GM18505 (cell line): Measurements from ENCODE around the gene RAC2.

ENCODE experiments used
- ATAC-seq: cut with Tn5 transposase; IDR thresholded peaks from one replicate; pipeline ENCODE4 v1.9.1; 2021; ENCODE audit not compliant: unreplicated experiment
- POLR2A ChIP-seq: IDR thresholded peaks from 4 replicates; pipeline ENCODE4 v1.6.1; 2011; ENCODE audit warnings: borderline replicate concordance; ENCODE audit not compliant: insufficient read depth, insufficient read length; ENCODE audit errors: extremely low read depth

The RAC2 gene

GRCh38 chr22:37221424-37222333 is 22.4 kb downstream of the RAC2 start:
- ATAC-seq, result no peak

GRCh38 chr22:37220543-37220981 is 23.5 kb downstream of the RAC2 start:
- peak; percentile 50 for TF ChIP-seq POLR2A
- ATAC-seq, result no peak

More at GRCh38 chr22:37221424-37222333, 22.4 kb downstream of the RAC2 start:
- no peak for TF ChIP-seq POLR2A

GRCh38 chr22:37219533-37219932 is 24.5 kb downstream of the RAC2 start:
- no peak for ATAC-seq
- no peak for TF ChIP-seq POLR2A

GRCh38 chr22:37218771-37219411 is 25.2 kb downstream of the RAC2 start:
- peak; percentile 52 for TF ChIP-seq POLR2A
- peak; percentile 62 for ATAC-seq

GRCh38 chr22:37218399-37218770 is 25.7 kb downstream of the RAC2 start:
- ATAC-seq, result no peak
- no peak for TF ChIP-seq POLR2A

- no peak for TF ChIP-seq POLR2A
- no peak for ATAC-seq
Observed at GRCh38 chr22:37215890-37216289, 28.2 kb downstream of the RAC2 start.

GRCh38 chr22:37214731-37215030 is 29.4 kb downstream of the RAC2 start:
- ATAC-seq, result no peak
- no peak for TF ChIP-seq POLR2A

- no peak for ATAC-seq
- no peak for TF ChIP-seq POLR2A
Observed at GRCh38 chr22:37213941-37214730, 29.9 kb downstream of the RAC2 start.

GRCh38 chr22:37213218-37213855 is 30.7 kb downstream of the RAC2 start:
- TF ChIP-seq POLR2A, result no peak
- ATAC-seq, result no peak

GRCh38 chr22:37212174-37212906 is 31.7 kb downstream of the RAC2 start, which contains the start of gene SSTR3:
Gene SSTR3 (minus strand): TSS chr22:37212477. CDS start chr22:37207803, 4,674 bp downstream.
- no peak for TF ChIP-seq POLR2A
- no peak for ATAC-seq

- no peak for ATAC-seq
- TF ChIP-seq POLR2A, result no peak
Observed at GRCh38 chr22:37211866-37212173, 32.2 kb downstream of the RAC2 start.

- ATAC-seq, result no peak
- TF ChIP-seq POLR2A, result no peak
Observed at GRCh38 chr22:37211075-37211865, 32.8 kb downstream of the RAC2 start.
